HG03060 (cell line): ENCODE data around the gene DDC.
"Not testable (repeated sequence)": the region's sequence is repeated elsewhere in the genome, so short reads cannot be mapped to it uniquely, and the experiment has no call there.

Source experiments
- ATAC-seq: cut with Tn5 transposase; IDR thresholded peaks from one replicate; pipeline ENCODE4 v1.9.1; 2021; ENCODE audit warnings: low read depth, moderate number of reproducible peaks; ENCODE audit not compliant: unreplicated experiment

Gene DDC

DNA sequence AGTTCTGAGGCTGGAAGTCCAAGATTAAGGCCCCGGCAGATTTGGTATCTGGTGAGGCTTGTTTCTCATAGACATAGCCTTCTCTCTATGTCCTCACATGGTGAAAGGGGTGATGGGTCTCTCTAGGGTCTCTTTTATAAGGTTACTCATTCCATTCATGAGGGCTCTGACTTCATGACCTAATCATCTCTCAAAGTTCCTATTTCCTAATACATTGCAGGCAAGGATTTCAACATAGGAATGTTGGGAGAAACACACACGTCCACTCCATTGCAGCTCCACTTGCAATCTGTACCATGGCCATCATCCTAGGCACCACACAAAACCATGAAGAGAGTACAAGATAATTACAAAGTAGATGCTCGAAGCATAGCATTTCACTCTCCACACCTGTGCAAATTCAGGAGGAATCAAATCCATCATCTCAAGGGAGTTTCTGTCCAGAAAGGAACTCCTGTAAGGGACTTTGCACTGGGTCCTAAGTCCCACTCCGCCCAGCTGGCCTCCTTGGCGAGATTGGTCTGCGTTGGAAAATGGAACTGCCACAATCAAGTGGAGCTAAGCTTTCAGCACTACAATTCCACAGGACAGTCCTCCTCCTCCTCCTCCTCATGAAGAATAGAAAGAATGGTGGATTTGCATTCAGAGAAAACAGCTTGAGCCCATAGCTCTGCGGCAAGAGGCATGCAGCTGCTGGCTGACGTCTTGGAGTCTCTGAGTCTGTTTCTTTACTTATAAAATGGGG, 8.8 kb downstream of the DDC start:
- ATAC-seq = no peak

DNA sequence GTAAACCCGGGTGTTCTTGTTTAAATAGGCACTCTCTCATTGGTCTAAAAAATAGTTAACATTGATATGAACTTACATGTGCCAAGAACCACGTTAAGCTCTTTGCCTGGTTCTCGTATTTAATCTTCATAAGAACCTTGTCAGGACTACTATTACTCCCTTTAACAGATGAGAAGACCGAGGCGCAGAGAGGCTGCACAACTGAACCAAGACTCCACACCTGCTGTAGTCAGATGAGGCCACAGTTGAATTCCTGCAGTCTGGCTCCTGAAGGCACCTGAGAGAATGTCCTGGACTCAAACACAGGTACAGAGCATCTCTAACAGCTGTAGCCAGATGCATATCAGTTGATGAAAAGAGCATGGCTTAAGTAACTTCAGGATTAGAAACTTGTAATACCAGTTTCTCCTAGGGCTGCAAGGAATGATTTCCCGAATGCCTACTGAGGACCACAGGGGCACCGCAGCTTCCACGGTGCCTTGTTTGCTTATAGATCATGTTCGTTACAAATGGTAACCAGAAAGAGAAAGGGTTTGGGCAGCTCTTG, 9.5 kb downstream of the DDC start:
- no peak for ATAC-seq

DNA sequence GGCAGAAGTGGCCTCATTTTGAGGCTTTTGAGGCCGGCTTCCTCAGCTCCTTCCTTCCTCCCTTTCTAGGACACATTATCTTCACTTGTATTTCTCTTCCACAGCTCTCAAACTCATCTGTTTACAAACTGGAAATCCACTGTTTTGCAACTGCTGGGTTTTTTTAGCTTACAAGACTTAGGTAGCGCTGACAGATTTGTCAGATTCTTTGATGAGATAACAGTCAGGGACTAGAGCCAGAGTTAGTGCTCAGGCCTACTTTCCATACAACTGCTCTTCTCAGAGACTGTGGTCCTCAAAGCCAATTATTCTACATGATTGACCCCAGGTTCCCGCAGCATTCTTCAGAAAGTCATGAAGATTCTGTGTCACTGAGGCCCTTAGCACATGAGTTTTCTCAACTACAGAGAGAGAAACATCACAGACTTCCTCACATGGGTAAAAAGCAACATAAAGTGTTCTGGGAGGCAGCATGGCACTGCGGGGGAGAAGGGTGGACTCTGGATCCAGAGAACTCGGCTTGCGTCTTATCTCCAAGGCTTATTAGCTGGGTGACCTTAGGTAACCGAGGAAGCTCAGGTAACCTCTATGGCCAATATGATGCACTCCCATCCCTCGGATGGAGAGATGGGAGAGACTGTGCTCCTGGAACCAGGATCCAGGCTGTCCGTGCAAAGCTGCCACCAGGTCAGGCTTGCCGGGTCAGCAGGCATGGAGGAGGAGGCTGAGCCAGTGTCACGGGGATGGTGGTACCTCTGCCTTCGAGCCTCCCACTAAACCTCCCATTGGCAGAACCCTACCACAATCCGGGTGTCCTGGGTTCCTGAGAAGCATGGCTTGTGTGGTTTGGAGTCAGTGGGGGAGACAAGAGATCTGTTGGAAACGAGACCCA, 10.5 kb downstream of the DDC start:
- no peak for ATAC-seq

DNA sequence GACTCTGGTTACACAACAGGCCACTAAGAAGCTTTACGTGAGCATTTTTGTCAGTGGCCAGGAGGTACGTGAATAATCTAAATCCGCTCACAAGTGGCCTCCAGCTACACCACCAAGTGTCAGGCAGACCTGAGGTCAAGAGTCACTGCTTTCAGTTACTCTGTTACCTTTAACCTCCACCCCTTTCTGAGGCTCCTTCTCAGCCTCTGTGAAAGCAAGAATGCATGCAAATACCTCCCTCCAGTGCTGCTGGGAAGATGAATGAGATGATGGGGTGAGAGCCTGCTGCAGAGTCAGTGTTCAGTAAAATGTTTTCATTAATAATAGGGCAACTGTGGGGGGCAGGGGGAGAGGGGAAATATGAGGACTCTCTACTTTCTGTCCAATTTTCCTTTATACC, 11.2 kb downstream of the DDC start:
- ATAC-seq = no peak

DNA sequence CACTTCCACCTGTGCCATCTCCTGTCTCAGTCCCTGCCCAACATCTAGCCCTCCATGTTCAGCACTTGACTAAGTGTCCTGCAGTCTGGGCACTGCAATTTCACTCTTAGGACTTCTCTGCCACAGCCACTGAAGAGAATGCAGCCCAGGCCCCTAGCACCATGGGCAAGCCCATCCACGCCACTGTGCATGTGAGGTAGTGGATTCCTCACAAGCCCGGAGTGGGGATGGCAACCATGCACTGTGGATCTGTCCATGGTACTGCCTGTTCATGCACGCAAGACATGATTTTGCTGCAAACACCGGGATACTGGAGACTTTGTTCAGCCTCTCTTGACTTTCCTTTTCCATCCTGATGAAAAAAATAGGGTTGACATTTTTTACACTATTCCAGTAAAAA, 12.3 kb downstream of the DDC start:
- ATAC-seq = no peak

DNA sequence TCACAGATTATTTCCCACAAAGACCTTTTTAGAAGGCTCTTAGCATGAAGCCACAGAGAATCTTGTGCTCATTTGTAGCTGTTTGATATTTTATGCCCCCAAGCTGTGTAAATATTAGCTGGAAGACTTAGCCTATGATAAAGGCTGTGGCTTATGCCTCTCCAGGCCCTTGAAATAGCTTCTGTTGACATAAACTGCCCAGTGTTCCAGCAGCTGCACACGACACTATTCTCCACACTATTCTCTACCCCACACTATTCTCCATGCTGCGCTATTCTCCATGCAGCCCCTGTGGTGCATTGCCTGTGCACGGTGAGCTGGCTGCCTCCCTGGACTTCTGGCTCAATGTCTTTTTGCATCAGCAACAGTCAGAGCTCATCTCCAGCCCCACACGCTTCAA, 13.1 kb downstream of the DDC start:
- no peak for ATAC-seq

DNA sequence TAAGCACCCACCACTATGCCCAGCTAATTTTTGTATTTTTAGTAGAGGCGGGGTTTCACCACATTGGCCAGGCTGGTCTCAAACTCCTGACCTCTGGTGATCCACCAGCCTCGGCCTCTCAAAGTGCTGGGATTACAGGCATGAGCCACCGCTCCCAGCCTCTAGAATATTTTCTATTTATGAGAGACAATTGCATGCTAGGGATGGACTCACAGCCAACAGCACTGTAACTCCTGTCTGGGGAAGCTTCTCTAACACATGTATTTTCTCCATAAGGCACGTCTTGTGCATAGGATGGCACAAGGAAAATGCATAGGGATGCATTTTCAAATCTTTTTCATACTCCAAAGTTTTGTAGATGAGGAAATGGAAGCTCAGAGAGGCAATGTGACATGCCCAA, 19.6 kb downstream of the DDC start:
- ATAC-seq = not testable (repeated sequence)

DNA sequence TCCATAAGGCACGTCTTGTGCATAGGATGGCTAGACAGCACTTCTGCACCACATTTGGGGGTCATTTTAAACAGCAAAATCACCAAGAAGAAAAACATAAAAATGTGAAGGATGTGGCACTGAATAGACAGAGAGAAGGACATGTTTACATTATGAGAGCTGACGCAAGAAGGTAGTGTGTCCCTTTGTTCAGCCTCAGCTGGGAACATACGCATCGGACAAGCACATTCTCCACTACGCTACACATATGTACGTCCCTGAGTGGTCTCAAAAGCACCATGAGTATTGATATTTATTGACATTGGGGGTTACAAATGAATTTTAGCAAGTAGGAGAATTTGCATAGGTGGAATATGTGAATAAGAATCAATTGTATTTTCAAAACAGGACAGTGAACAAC, 20.2 kb downstream of the DDC start:
- no peak for ATAC-seq

DNA sequence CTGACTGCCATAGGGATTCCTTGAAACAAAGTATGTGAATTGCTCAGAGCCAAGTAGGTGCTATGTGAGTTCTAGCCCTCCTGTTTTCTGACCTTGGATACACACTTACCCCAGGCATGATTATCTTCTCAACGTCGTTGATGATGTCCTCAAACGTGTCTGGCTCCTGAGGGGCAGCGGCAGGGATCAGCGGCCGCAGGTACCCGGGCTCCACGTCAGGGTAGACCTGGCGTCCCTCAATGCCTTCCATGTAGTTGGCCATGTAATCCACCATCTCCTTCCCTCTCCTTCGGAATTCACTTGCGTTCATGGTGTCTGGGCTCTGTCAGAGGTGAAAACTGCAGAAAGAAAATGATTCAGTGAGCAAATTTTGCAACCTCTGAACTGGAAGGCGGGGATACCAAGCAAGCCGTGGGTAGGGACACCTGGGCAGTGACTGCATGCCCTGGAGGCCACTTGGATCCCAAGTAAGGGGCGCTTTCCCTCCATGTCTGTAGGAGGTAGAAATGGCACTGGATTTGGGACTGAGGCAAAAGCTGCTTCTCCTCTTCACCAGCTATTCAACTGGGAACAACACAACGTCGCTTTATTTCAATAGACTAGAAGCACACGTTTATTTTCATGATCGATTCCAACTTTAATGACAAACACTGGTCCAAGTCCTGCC, 21.3 kb downstream of the DDC start:
- no peak for ATAC-seq

DNA sequence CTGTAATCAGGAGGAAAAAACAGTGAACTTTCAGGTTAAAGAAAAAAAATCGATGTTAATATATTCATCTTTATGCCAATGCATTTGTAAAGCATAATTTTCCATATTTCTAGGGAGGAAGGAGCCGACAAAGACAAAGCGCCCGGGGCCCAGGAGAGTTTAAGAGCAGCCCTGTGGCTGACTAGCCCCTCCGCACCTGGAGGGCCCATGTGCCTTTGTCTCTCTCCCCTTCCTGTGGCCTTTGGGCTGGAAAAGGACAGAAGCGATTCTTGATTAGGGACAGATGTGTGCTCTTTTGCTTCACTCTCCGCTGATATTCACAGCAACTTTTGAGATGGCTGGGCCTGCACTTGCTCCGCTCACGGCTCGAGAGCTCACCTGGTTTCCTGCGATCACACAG, 23.1 kb downstream of the DDC start:
- ATAC-seq = no peak

DNA sequence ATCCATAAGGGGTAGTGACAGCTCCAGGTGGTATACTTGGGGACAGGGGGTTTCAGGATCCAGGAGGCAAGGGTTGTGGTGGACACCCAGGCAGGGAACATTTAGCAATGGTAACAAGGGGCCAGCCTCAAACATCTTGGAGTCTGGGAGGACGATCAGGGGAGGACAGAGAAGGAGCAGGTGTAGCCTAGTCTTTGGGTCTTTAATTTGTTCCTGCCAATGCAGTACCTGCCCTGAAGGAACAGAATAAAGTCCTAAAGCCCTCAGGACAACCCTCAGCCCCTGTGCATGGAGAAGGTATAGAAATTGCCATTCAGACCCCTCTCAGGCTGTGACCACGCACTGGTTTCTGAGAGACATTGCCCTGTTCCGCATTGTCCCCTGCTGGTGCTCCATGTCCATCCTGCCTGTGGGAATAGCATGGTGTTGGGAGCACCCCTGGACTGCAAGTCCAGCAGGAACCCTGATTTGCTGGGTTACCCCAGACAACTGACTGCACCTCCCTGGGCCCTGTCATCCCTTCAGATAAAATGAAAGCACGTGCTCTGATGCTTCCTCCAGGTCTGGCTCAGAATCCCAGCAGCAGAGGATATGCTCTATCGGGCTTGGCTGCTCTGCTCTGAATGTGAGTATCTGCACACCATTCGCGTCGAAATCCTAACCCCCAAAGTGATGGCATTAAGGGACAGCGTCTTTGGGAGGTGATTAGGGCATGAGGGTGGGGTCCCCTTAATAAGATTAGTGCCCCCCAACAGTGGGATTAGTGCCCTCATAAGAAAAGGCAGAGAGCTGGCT, 24.2 kb downstream of the DDC start:
- ATAC-seq = no peak

DNA sequence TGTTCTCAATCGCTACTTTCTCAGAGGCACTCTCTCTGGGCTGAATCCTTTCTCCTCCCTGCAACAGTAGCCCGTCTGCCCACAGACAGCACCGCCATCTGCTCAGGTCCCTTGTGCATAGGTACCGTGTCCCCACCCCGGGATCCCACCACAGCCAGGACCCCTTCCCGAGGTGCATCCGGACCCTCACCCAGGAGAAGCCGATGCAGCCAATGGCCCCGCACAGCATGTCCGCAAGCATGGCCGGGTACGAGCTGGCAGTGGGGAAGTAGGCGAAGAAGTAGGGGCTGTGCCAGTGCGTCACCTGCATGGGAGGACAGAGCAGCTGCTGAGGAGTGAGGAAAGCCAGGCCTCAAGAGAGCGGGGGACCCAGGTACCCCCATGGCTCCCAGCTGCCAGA, 25.5 kb downstream of the DDC start:
- ATAC-seq = no peak

DNA sequence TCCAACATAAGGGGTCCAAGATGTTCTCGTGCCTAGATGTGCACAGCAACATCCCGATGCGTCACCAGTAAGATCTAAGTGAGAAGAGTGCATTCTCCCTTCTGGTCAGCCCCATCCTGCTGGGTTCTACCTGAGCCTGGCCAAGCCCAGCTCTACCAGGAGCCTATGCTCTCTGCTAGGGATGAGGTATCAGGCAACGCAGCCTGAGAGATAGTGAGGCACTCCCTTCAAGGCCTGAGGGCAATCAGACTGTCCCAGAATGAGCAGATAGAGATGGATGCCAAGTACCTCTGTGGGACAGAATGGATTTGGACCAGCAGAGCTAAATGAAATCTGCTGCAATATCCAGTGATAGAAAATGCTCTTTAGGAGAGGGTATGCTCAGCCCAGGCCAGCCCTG, 26.7 kb downstream of the DDC start:
- ATAC-seq = no peak

DNA sequence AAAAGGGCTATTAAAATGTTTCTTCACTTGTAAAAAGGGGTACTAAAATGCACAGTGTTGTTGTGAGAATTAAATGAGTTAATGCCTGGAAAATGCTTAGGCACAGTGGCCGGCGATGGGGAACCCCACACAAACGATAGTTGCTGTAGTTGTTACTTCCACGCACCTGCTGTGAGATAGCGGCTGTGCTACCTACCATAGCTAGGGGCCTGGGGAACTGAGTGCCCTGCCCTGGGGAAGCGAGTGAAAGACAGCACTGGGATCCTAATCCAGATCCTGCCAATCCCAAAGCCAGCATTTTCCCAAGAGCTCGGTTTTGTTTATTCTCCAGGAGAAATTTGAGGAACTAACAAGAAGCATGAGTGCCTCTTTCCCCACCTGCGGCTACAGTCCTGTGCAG, 27.8 kb downstream of the DDC start:
- no peak for ATAC-seq

DNA sequence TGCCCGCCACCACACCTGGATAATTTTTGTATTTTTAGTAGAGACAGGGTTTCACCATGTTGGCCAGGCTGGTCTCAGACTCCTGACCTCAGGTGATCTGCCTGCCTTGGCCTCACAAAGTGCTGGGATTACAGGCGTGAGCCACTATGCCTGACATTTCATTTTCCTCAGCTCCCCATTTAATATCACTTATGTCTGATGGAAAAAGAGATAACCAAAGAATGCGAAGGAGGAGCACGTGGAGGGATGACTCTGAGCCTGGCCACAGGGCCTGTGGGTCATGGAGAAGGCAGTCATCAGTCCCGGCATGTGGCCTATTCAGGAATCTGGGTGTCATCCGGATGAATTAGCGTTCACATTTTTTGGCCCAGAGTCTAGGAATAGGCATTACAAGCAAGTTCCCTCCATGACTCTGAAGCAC, 29.9 kb downstream of the DDC start:
- not testable (repeated sequence) for ATAC-seq

DNA sequence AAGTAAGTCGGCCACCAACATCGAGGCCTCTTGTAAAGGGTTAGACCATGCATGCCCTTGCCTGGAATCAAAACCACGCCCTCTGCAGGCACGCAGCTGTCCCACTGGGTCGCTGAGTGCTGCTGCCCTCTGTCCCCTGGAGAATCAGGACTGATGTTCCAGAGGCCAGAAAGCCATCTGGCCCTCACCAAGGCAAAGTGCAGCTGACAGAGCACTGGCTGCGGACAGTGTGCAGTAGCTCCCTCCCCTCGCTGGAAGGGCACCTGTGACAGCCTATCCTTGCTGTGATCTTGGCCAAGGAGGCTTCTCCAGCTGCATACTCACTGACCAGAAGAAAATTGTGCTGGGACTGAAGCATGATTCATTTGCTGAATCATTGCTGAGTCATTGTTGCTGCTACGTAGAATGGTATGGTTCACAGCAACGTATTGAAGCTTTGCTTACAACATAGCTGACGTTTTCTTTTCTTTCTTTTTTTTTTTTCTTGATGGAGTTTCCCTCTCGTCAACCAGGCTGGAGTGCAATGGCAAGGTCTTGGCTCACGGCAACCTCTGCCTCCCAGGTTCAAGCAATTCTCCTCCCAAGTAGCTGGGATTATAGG, 30.4 kb downstream of the DDC start:
- no peak for ATAC-seq

DNA sequence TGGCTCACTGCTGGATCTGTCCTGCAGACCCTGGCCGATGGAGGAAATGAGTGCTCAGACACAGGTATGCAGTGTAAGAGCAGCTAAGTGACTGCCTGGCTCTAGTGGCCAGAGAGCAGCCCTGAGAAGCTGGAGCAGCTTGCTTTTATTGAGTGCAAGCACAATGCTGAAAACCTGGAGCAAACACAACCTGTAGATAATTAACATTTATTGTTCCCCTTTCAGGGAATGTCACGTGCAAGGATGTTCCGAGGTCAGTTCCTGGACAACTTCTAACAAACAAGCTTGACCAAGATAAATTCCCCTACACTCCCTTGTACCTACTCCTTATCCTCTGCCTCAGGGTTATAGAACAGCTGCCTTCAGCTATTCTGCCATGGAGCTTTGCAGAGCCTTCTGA, 31.3 kb downstream of the DDC start:
- no peak for ATAC-seq

DNA sequence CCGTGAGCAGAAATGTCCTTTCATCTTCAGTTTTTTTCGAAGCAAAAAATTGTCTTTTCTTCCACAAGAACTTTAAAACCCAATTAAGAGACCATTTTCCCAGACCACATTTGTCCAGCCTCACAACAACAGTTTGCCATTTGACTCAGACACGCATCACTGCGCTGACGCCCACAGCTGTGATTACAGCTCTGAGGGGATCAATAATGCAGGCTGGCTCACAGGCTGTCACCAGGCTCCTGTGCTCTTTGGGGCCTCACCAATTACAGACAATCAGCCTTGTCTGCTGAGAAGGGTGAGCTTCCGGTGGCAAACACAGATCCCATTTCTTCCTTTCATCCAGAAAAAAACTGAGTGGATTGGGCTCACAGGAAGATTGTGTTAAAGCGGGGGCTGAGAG, 33.3 kb downstream of the DDC start:
- ATAC-seq = no peak

DNA sequence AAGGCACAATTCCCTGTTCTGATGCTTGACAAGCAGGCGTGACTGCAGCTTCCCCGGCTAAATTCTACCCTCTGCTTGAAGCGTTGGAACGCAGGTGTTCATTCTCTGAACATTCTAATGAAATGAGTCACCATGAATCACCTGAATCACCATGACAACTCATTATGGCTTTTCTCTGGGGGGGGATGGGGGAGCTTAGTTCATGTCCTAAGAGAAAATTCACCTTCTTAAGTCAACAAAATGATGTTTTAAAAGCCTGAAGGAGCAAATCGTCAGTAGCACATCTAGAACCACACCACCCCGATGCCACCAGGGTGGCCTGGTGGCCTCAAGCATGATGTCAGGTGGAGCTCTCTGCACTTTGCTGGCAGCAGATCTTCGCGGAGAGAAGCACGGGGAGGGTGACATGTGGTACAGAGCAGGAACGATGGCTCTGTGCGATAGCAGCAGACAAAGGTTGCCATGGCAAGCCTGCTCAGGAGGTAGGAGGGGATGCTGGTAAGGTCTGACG, 33.7 kb downstream of the DDC start:
- no peak for ATAC-seq

DNA sequence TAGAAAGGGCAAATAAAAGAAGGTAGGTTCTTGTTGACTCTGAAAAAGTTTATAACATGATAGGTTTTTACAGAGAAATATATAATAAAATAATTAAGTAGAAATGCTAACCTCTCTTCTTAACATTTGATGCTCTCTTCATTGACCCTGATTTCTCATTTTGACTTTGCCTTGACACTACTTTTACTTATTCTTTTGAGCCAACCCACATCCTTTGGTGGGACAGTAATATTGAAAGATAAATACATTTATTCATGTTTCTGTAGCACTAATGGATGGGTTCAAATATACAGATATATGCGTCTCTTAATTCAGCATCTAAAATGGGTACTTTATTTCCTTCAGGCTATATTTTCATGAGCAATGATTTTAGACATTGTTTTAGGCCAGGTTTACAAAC, 34.4 kb downstream of the DDC start:
- no peak for ATAC-seq
